ENCODE measurements around the gene TMEM132C.

TMEM132C gene

DNA sequence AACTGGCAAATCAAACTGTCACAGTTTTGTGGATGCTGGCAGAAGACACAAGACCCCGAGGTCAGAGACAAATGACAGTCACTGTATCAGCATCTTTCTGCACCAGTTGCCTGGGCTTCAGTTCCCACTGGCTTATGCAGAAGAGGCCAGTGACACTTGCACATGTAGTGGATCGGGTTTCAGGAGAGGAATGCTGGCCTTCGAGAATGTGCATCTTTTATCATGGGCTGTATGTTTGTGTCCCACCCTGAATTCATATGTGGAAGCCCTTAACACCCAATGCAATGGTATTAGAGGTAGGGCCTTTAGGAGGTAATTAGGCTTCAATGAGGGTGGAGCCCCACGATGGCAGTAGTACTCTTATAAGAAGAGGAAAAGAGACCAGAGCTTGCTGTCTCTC, 405.9 kb downstream of the TMEM132C start:
- ChIA-PET POLR2A (no interaction called here), CTCF (interaction anchor here (0.6 kb wide), 1 partner anchor 12 kb away, joined by 4 read pairs; no protein-coding TSS in a partner anchor)
- H3K4me1 ChIP-seq (ENCODE audit: control insufficient read depth, insufficient read depth, low read length) = no peaks in the 10 kb centered on the region
- H3K36me3 ChIP-seq (ENCODE audit: control insufficient read depth in 2 of 2, insufficient read depth in 1 of 2, low read length in 2 of 2) = no peaks in the 10 kb centered on the region
- no peak overlapping the region for H3K4me3 ChIP-seq (ENCODE audit: low read depth, low read length)
- H3K9me3 ChIP-seq (ENCODE audit: control insufficient read depth, insufficient read depth, low read depth, low read length) = no peaks in the 10 kb centered on the region
- no peak overlapping the region for H3K27ac ChIP-seq (ENCODE audit: extremely low read depth, low read depth, low read length)
- TF ChIP-seq, protein P1, sequence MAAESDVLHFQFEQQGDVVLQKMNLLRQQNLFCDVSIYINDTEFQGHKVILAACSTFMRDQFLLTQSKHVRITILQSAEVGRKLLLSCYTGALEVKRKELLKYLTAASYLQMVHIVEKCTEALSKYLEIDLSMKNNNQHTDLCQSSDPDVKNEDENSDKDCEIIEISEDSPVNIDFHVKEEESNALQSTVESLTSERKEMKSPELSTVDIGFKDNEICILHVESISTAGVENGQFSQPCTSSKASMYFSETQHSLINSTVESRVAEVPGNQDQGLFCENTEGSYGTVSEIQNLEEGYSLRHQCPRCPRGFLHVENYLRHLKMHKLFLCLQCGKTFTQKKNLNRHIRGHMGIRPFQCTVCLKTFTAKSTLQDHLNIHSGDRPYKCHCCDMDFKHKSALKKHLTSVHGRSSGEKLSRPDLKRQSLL (tag by site-specific recombination; IDR thresholded peaks at IDR 0.05) = no peak
- TF ChIP-seq ZNF114 (tag by site-specific recombination; IDR thresholded peaks at IDR 0.05) (no peak), ZNF768 (tag by site-specific recombination; IDR thresholded peaks at IDR 0.05) (no peak), ZNF560 (tag by site-specific recombination; IDR thresholded peaks at IDR 0.05; ENCODE audit: borderline replicate concordance) (no peak), YY2 (tag by site-specific recombination; IDR thresholded peaks at IDR 0.05) (no peak), ZNF776 (tag by site-specific recombination; IDR thresholded peaks at IDR 0.05; ENCODE audit: borderline replicate concordance) (no peak), SP3 (tag by site-specific recombination; IDR thresholded peaks at IDR 0.05) (no peak), ZNF514 (tag by site-specific recombination; IDR thresholded peaks at IDR 0.05) (no peak)
- TF ChIP-seq, protein P2, sequence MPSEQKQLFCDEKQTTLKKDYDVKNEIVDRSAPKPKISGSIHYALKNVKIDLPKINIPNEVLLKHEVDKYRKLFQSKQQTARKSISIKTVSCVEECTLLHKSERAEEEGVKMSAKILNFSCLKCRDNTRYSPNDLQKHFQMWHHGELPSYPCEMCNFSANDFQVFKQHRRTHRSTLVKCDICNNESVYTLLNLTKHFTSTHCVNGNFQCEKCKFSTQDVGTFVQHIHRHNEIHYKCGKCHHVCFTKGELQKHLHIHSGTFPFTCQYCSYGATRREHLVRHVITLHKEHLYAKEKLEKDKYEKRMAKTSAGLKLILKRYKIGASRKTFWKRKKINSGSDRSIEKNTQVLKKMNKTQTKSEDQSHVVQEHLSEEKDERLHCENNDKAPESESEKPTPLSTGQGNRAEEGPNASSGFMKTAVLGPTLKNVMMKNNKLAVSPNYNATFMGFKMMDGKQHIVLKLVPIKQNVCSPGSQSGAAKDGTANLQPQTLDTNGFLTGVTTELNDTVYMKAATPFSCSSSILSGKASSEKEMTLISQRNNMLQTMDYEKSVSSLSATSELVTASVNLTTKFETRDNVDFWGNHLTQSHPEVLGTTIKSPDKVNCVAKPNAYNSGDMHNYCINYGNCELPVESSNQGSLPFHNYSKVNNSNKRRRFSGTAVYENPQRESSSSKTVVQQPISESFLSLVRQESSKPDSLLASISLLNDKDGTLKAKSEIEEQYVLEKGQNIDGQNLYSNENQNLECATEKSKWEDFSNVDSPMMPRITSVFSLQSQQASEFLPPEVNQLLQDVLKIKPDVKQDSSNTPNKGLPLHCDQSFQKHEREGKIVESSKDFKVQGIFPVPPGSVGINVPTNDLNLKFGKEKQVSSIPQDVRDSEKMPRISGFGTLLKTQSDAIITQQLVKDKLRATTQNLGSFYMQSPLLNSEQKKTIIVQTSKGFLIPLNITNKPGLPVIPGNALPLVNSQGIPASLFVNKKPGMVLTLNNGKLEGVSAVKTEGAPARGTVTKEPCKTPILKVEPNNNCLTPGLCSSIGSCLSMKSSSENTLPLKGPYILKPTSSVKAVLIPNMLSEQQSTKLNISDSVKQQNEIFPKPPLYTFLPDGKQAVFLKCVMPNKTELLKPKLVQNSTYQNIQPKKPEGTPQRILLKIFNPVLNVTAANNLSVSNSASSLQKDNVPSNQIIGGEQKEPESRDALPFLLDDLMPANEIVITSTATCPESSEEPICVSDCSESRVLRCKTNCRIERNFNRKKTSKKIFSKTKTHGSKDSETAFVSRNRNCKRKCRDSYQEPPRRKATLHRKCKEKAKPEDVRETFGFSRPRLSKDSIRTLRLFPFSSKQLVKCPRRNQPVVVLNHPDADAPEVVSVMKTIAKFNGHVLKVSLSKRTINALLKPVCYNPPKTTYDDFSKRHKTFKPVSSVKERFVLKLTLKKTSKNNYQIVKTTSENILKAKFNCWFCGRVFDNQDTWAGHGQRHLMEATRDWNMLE (tag by site-specific recombination; conservative IDR thresholded peaks at IDR 0.05; ENCODE audit: low read depth) = no peak

DNA sequence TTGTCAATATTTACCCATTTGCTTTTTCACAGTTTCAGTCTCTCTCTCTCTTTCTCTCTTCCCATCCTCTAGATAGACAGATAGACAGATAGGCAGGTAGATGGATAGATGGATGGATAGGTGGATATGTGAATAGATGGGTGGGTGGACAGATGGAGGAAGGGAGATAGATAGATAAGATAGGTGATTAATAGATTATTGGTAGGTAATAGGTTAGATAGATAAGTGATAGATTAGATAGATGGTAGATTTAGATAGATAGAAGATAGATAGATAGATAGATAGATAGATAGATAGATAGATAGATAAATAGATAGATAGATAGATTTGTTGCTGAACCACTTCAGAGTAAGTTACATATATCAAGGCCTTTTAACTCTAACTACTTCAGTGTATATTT, 408.6 kb downstream of the TMEM132C start:
- H3K4me1 ChIP-seq (ENCODE audit: control insufficient read depth, insufficient read depth, low read length) = no peaks in the 10 kb centered on the region
- no peaks in the 10 kb centered on the region for H3K9me3 ChIP-seq (ENCODE audit: control insufficient read depth, insufficient read depth, low read depth, low read length)
- H3K4me3 ChIP-seq (ENCODE audit: low read depth, low read length) = no peak overlapping the region
- CTCF ChIA-PET = no interaction called here
- no peak for TF ChIP-seq ZIC2 (tag by site-specific recombination; IDR thresholded peaks at IDR 0.05)
- TF ChIP-seq, protein P3, sequence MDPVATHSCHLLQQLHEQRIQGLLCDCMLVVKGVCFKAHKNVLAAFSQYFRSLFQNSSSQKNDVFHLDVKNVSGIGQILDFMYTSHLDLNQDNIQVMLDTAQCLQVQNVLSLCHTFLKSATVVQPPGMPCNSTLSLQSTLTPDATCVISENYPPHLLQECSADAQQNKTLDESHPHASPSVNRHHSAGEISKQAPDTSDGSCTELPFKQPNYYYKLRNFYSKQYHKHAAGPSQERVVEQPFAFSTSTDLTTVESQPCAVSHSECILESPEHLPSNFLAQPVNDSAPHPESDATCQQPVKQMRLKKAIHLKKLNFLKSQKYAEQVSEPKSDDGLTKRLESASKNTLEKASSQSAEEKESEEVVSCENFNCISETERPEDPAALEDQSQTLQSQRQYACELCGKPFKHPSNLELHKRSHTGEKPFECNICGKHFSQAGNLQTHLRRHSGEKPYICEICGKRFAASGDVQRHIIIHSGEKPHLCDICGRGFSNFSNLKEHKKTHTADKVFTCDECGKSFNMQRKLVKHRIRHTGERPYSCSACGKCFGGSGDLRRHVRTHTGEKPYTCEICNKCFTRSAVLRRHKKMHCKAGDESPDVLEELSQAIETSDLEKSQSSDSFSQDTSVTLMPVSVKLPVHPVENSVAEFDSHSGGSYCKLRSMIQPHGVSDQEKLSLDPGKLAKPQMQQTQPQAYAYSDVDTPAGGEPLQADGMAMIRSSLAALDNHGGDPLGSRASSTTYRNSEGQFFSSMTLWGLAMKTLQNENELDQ (tag by site-specific recombination; IDR thresholded peaks at IDR 0.05; ENCODE audit: low read depth) = no peak
- no peak for TF ChIP-seq FEZF1 (tag by site-specific recombination; IDR thresholded peaks at IDR 0.05)
- no peak for TF ChIP-seq ZNF677 (tag by site-specific recombination; IDR thresholded peaks at IDR 0.05)
- TF ChIP-seq ZNF335 (tag by site-specific recombination; conservative IDR thresholded peaks at IDR 0.05) = no peak
- no peak overlapping the region for H3K27ac ChIP-seq (ENCODE audit: extremely low read depth, low read depth, low read length)
- H3K36me3 ChIP-seq (ENCODE audit: control insufficient read depth in 2 of 2, insufficient read depth in 1 of 2, low read length in 2 of 2) = no peaks in the 10 kb centered on the region
- POLR2A ChIA-PET = no interaction called here

DNA sequence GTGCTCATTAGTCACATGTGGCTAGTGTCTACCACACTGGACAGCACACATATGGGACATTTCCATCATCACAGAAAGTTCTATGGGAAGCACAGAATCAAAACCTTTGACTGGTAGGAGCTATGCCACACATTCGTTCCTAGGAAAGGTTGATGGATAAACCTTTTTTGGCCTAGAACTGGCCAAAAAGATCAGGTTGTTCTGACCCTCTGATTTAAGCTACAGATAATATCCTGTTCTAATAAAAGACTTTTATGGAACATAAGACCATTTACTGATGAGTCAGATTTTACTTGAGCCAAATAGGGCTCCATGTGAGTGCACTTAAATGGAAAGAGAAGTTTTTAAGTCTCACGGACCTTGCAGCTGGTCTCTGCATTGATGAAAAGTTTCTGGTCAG, 413.6 kb downstream of the TMEM132C start:
- ChIA-PET CTCF (no interaction called here), POLR2A (no interaction called here)
- Histone ChIP-seq H3K9me3 (ENCODE audit: control insufficient read depth, insufficient read depth, low read depth, low read length) (no peaks in the 10 kb centered on the region), H3K36me3 (ENCODE audit: control insufficient read depth in 2 of 2, insufficient read depth in 1 of 2, low read length in 2 of 2) (no peaks in the 10 kb centered on the region), H3K27ac (ENCODE audit: extremely low read depth, low read depth, low read length) (no peak overlapping the region), H3K4me1 (ENCODE audit: control insufficient read depth, insufficient read depth, low read length) (no peaks in the 10 kb centered on the region), H3K4me3 (ENCODE audit: low read depth, low read length) (no peak overlapping the region)
- no peak for TF ChIP-seq ZNF830 (tag by site-specific recombination; IDR thresholded peaks at IDR 0.05; ENCODE audit: low read depth)

All from HEK293 (cell line).